HPDE6-E6E7 (cell line): ENCODE data around the gene DTL.

Experiments used
- DNase-seq: peaks from one replicate; pipeline ENCODE4 v3.0.0; 2011; ENCODE audit warnings: missing footprints; ENCODE audit errors: extremely low spot score

DTL gene

GRCh38 chr1:212091438-212092121, 56.0 kb downstream of the DTL start:
- no peak for DNase-seq

GRCh38 chr1:212097360-212097759, 61.8 kb downstream of the DTL start:
- DNase-seq: no peak

- DNase-seq: no peak
These were observed 62.8 kb downstream of the DTL start for GRCh38 chr1:212098310-212098709.

- no peak for DNase-seq
These were observed 63.2 kb downstream of the DTL start for GRCh38 chr1:212098771-212099170.

- no peak for DNase-seq
These were observed 65.7 kb downstream of the DTL start for GRCh38 chr1:212101251-212101650.

GRCh38 chr1:212101735-212102134, 66.2 kb downstream of the DTL start:
- no peak for DNase-seq

- no peak for DNase-seq
These were observed 69.2 kb downstream of the DTL start for GRCh38 chr1:212104586-212105325.

GRCh38 chr1:212106286-212106792, 70.8 kb downstream of the DTL start:
- DNase-seq: no peak

- no peak for DNase-seq
These were observed 71.9 kb downstream of the DTL start for GRCh38 chr1:212107481-212107880.

GRCh38 chr1:212108187-212108586, 72.6 kb downstream of the DTL start:
- no peak for DNase-seq

- no peak for DNase-seq
These were observed 73.4 kb downstream of the DTL start for GRCh38 chr1:212108981-212109380.

GRCh38 chr1:212109728-212110127, 74.2 kb downstream of the DTL start:
- no peak for DNase-seq

- no peak for DNase-seq
These were observed 75.1 kb downstream of the DTL start for GRCh38 chr1:212110617-212111016.

- no peak for DNase-seq
These were observed 76.0 kb downstream of the DTL start for GRCh38 chr1:212111536-212111935.

- no peak for DNase-seq
These were observed 78.2 kb downstream of the DTL start for GRCh38 chr1:212113706-212114105.

GRCh38 chr1:212118167-212118871, 82.8 kb downstream of the DTL start:
- DNase-seq: no peak

GRCh38 chr1:212118872-212119260, 83.3 kb downstream of the DTL start:
- no peak for DNase-seq

GRCh38 chr1:212119397-212119837, 83.9 kb downstream of the DTL start:
- DNase-seq: no peak

GRCh38 chr1:212119863-212120262, 84.3 kb downstream of the DTL start:
- no peak for DNase-seq

GRCh38 chr1:212121779-212122178, 86.2 kb downstream of the DTL start:
- no peak for DNase-seq

GRCh38 chr1:212124690-212125582, 89.4 kb downstream of the DTL start:
- DNase-seq: peak; percentile 28

GRCh38 chr1:212125654-212126053, 90.1 kb downstream of the DTL start:
- no peak for DNase-seq
